ENCODE results near the gene PPARD.
"Not testable (repeated sequence)": the region's sequence is repeated elsewhere in the genome, so short reads cannot be mapped to it uniquely, and the experiment has no call there.

The PPARD gene

DNA sequence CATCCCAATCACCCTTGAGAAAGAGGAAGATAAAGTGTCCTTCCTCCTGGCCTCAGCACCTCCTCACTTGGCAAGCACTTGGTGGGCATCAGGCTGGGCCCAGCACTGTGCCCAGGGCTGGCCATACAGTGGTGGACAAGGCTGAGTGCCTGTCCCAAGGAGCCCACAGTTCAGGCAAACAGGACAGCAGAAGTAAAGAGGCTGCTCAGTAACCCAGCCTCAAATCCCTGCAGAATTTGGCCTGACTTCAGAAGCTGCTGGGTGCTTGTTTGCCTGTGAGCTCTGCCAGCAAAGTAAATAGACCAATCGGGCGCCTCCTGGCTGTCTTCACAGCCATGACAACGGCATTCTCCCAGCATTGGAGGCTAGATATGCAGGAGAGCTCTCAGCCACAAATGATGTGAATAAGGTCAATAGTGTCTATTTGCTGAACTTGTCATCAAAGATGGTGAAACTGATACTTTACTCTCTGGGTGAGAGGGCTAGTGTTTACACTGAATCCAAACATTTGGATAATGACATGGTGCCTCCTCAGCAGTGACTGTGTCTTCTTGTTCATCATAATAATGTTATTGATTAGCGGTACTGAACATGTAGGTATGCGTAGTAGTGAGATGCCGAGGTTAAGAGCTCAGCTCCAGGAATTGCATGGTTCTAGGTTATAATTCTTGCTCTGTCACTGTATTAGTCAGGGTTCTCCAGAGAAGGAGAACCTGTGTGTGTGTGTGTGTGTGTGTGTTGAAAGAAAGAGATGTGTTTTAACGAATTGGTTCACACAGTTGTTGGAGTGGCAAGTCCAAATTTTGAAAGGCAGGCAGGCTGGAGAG, 72.9 kb downstream of the PPARD start:
- no peak for DNase-seq

DNA sequence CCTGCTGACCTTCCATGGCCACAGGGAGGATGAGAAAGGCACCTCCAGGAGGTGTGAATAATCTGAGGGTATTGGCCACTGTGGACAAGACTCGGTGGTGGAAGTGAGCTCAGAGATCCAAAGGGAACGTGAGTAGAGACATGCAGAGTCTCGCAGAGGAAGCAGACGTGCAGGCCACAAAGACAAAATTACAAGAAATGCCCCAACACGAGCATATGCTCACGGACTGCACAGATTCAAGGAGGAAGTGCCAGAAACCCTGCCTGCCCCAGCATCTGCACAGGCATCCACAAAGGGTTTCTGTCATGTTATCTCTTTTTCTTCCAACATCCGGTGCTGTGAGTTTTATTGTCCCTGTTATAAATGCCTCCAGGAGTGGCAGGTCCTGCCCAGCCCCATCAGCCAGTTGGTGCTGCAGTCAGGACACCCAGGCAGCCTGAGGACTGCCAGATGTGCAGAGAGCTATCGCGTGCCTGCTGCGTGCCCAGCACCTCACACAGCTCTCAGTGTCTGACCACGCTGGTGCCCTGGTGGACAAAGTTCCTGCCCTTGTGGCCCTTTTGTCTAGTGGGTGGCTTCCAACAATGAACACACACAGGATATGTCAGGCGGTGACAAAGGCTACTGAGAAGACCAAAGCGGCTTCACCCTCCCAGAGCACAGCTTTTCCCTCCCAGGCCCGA, 75.8 kb downstream of the PPARD start:
- no peak for DNase-seq

DNA sequence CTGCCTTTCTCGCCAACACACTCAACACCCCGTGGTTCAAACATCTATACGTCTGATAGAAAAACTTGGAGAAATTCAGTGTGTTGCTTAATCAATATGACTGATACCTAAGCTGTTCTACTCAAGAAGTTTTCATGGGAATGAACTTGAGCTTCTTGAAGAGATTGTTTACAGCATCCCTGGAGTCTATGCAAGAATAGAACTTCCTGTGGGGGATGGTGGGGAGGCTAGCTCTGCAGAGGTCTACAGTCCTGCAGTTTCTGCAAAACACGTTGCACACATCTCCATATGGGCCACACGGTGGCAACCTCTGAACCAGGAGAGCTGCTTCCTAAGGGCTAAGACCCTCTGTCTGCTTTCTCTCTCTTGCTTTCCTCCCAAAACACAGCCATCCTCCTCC, 77.1 kb downstream of the PPARD start:
- no peak for DNase-seq

DNA sequence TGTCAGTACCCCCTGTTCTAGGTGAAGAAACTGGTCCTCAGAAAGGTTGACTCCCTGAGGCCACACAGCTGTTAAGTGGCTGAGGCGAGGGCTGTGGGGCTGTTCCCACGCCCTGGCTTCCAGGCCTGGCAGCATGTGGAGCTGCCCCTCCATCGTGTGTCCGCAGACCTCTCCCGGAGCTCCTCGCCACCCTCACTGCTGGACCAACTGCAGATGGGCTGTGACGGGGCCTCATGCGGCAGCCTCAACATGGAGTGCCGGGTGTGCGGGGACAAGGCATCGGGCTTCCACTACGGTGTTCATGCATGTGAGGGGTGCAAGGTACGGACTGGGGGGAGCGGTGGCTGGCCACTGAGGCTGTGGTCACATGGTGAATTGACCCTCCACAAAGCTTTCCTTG, 77.6 kb downstream of the PPARD start:
- DNase-seq = no peak

DNA sequence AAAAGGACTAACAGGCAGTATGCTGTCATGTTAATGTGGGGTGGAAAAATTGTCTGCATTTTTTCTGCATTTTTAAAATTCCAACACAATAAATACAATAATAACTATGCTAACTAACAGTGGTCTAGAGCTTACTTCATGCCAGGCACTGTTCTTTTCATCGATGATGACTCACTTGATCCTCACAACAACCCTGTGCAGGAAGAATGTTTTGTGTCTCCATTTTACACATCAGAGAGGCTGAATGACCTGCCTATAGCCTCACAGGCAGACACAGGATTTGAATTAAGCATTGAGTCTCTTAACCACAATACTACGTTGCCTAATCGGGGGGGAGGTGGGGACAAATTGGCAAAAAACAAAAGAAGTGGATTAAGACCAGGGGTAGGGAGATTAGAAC, 82.9 kb downstream of the PPARD start:
- DNase-seq = no peak

DNA sequence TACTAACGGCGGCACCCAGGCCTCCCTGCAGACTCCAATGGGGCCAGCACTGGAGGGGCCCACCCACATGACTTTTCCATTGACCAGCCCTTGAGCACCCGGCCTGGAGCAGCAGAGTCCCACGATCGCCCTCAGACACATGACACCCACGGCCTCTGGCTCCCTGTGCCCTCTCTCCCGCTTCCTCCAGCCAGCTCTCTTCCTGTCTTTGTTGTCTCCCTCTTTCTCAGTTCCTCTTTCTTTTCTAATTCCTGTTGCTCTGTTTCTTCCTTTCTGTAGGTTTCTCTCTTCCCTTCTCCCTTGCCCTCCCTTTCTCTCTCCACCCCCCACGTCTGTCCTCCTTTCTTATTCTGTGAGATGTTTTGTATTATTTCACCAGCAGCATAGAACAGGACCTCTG, 83.7 kb downstream of the PPARD start:
- DNase-seq = no peak

DNA sequence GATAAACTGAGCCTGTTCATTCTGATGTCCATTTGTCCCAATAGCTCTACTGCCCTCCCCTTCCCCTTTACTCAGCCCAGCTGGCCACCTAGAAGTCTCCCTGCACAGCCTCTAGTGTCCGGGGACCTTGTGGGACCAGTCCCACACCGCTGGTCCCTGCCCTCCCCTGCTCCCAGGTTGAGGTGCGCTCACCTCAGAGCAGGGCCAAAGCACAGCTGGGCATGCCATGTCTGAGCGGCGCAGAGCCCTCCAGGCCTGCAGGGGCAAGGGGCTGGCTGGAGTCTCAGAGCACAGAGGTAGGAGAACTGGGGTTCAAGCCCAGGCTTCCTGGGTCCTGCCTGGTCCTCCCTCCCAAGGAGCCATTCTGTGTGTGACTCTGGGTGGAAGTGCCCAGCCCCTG, 85.1 kb downstream of the PPARD start:
- DNase-seq = no peak

DNA sequence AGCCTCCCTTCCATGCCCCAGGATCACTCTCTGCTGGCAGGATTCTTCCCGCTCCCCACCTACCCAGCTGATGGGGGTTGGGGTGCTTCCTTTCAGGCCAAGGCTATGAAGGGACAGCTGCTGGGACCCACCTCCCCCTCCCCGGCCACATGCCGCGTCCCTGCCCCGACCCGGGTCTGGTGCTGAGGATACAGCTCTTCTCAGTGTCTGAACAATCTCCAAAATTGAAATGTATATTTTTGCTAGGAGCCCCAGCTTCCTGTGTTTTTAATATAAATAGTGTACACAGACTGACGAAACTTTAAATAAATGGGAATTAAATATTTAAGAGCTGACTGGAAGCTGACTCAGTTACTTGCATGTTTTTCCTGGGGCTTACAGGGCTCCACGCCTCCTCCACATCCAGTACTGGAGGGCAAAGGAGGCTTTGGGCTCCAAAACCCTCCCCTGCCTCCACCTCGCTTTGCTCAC, 85.5 kb downstream of the PPARD start:
- DNase-seq = no peak

DNA sequence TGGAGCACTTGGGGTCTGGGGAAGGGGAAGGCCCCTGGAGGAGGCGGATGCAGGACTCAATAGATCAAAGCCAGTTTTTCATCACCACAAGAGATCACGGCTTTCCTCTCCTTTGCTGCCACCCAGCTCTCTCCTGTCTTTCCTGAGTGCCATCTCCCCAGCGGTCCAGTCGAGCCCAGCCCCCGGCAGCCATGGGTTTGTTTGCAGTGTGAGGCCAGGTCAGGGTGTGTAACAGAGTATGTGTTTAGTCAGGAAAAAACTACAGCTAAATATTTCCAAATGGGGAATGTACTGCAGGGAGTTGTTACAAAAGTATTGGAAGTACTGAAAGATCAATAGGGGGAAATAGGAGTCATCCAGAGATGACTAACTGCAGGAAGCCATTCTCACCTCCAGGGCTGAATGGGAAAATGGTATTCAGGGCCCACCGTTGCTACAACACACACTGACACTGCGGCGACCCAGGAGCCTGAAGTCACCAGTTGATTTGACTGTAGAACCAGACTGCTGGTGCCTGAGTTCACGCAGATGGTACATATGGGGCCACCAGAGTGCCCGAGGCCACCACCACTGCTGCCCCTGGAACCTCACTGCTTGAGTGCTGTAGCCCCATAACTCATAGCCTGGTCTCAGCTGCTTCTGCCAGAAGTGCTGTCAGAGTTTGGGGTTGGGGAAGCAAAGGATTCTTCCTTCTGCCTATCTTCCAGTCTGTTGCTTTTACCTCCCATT, 86.2 kb downstream of the PPARD start:
- DNase-seq = no peak

DNA sequence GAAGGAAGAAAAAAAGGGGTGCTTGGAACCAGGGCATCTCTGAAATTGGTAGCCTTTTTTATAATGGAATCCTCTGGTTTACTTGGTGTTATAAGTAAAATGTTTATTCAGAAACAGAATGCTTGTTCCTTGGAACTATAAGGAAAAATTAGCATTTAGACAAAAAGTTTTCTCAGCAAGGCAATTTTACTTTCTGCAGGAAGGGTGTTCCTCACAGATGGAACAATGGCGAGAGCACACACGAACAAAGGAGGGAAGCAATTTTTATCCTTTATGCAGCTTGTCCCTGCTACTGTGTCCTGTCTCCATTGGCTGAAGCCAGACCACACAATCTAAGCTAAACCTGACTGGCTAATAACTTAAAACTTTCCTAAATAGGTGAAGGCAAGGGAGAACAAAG, 87.1 kb downstream of the PPARD start:
- no peak for DNase-seq

DNA sequence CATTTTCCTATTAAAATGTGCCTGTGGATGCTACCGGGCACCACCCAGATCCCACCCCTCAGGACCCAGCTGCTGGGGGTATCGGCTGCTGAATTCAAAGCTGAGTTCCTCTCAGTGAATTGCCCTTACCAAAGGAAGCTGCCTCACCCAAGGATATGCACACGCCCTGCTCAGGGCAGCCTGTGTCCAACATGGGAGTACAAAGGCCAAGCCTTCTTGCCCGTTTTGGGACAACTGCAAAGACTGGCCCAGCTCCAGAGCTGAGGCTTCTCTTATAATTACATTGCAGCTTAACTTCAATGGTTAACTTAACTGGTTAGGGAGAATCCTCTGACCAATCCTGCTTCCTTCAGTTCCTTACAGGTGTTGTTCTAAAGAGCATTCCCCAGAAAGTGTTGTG, 89.9 kb downstream of the PPARD start:
- DNase-seq = no peak

DNA sequence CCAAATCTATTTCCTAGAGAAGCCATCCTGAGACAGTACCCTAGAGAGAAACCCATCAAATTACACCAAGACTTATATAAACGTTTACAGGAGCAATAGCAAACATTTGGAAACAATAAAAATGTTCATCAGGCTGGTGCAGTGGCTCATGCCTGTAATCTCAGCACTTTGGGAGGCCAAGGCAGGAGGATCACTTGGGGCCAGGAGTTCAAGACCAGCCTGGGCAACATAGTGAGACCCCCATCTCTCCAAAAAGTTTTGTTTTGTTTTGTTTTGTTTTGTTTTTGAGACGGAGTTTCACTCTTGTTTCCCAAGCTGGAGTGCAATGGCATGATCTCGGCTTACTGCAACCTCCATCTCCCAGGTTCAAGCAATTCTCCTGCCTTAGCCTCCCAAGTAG, 90.3 kb downstream of the PPARD start:
- DNase-seq = not testable (repeated sequence)

DNA sequence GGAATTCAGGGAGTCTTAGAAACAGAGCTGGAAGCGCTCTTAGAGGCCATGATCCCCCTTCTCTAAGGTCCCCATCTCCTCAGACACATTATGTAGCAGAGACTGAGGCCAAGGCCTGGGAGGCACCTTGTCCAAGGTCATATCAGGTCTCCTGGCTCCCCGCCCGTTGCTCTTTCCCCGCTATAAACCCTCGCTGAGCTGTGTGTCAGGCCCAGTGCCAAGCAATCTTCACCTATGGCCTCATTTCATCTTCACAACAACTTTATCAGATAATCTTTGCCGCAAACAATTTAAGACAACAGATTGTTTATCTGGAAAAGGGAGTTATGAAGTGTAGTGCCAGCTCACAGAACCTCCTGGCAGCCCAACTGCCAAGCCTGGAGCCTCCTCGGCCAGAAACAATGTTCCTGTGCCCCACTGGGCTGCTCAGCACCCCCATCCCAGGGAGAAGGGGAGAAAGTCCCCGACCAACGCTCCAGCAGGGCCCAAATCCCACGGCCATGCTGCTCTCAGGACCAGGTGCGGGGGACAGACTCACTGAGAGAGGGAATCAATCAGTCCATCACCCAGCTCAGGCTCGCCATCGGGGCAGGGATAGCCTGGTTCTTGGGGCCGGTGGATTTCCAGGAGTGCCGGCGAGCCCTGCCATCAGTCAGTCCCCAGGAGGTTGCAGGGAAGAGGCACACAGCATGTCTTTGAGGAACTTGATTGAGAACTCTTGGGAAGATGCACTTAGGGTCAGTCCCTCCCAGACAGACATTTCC, 92.9 kb downstream of the PPARD start:
- DNase-seq = no peak

DNA sequence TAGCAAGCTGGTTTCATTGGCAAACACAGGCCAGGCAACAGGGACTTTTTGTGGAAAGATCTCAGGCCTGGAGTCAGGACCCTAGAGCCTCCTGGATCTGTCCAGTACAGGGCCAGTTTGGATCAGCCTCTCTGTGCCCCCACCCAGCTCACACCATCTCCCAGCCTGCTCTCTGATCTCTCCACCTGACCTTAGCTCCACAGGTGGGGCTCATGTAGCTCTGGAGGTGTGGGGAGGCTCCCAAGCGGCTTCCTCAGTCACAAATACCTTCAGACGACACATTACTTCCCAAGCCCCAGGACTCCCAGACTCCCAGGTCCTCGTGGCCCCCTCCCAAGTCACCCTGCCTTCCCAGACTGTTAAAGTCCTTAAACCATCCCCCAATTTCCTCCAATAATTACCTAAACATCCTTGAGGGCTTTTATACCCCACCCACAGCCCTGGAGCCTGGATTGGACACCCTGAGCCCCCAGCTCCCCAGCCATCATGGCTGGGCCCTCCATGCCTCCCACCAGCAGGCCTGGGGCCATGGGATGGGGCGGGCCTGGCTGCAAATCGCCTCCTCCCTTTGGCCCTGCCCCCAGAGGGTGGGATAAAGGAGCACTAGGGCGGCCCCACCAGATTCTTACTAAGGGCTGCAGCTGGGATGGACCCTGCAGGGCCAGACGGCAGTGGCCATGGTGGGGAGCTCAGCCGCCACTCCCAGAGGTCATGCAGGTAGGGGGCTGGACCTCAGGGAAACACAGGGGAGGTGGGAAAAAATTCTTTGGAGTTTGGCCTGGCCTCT, 93.9 kb downstream of the PPARD start:
- no peak for DNase-seq

DNA sequence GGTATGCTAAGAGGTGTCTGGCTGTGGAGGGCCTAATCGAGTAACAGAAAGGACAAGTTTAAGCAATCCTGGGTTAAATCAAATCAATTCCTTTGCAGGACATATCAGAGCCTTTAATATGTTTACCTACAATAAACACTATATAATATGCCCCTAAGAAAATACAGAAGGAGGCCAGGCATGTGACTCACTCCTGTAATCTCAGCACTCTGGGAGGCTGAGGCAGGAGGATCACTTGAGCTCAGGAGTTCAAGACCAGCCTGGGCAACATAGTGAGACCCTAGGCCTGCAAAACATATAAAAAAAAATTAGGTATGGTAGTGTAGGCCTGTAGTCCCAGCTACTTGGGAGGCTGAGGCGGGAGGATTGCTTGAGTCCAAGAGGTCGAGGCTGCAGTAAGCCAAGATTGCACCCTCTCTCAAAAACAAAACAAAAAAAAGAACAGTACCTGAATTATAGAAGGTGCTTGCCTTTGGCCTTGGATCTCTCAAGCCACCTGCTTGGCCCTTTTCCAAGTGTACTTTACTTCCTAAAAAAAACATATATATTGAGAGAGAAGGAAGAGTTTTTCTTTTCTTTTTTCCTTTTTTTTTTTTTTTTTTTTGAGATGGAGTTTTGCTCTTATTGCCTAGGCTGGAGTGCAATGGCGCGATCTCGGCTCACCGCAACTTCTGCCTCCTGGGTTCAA, 96.2 kb downstream of the PPARD start:
- not testable (repeated sequence) for DNase-seq

DNA sequence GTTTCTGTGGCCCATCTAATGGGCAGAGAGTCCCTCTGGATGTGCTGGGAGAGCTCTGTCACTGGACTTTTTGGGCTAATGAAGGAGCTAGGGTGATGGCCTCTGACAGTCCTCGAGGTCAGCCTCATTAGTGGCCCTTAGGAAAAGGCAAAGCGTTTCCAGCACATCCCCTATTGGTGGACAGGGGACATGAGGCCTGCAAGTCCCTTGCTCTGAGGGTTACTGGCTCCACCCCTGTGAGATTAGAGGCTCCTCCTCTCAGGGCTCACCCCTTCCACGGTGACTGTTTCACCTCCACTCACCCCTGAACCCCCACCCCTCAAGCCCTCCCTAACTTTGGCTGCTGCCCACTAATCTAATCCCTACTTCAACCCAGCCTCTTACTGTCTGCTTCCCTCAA, 97.0 kb downstream of the PPARD start:
- DNase-seq = no peak

DNA sequence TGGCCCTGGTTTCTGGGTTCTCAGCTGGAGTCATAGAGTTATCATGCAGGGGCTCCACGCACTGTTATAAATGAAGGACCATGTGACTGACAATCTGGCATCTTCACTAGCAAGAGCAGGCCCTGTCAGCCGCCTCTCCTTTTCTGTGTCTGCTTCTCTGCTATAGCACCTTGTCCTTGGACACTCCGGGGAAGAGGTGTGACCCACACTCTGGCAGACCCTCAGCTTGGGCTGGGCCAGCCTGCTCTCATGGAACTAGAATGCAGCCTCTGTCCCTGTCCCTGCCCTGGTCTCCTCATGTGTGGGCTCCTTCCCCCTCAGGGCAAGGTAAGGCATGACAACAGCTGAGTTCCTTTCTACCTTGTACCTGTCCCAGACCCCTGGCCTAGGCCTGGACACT, 98.8 kb downstream of the PPARD start:
- no peak for DNase-seq

DNA sequence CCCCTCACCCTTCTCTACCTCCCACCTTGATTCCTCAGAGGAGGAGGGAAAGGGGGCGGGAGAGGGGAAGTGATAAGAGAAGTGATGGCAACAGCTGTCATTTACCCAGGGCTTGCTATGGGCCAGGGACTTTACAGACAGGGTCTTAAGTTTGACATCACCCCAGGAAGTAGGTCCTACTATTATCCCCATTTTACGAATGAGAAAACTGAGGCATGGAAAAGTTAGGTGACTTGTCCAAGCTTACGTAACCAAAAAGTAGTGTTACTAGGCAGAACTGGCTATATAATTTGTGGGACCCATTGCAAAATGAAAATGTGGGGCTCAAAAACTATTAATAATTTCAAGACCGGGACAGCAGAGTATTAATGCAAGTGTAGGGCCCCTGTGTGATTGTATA, 99.3 kb downstream of the PPARD start:
- no peak for DNase-seq

DNA sequence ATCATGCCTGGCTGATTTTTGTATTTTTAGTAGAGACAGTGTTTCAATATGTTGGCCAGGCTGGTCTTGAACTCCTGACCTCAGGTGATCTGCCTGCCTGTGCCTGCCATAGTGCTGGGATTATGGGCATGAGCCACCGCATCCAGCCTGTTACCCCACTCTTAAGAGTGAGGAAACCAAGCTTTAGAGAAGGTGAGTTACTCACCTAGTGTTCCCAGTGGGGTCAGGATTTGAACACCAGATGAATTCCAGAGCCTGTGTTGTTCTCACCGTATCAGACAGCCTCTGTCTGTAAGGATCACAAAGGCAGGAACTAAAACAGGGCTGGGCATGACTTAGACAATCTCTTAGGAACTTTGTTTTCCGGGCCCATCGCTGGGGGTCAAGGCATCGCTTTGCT, 100.3 kb downstream of the PPARD start:
- DNase-seq = no peak

DNA sequence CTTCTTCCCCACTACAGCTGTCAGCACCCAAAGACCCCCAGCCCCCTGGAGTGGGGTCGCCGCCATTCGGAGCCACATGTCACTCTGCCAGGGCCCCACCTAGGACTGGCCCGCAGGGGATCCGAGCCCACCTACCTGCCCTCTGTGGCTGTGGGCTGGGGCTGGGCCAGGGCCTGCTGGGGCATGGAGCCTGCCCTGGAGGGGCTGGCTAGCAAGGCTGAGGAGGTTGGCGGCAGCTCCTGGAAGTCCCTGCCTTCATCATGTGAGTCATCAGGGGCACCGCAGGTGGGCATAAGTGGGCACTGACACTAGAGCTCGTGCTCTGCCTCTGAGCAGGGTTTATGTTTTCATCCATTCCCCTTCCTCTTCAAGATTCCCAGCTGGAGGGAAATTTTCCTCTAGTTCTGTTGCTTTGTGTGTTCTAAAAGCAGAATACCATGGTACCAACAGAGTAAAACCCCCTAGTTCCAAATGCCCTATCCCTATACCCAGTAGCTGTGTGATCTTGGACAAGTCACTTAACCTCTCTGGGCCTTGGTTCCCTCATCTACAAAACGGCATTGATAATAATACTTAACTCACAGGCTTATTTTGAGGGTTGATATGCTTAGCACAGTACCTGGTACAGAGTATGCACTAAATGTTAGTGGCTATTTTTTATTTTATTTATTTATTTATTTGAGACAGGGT, 101.1 kb downstream of the PPARD start:
- no peak for DNase-seq

DNA sequence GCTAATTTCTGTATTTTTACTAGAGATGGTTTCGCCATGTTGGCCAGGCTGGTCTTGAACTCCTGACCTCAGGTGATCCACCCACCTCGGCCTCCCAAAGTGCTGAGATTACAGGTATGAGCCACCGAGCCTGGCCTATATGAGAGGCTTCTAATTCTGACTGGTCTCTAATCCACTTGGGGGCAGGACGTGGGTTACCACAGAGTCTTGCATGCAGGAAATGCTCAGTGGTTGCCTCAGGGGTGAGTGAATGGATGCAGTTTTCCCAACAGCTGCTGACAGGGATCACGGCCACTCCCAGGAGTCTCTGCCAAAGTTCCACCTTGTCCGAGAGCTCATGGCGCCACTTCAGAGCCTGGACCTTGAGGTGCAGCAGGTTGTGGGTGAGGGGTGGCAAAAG, 103.3 kb downstream of the PPARD start:
- DNase-seq = no peak
